Effector memory CD4-positive, alpha-beta T cell (primary cell): ENCODE measurements around the gene ZIC5.

ENCODE experiments used
- DNase-seq, 3 donors: peaks; one replicate each; pipeline ENCODE4 v3.0.0-alpha.2; 2020
- H3K27ac ChIP-seq: 2 replicates; pipeline ENCODE4 v1.7.0; 2013; ENCODE audit warnings: mild to moderate bottlenecking, low read length, moderate library complexity; ENCODE audit not compliant: insufficient read depth, poor library complexity, severe bottlenecking
- H3K27me3 ChIP-seq: replicated peaks from 2 replicates; pipeline ENCODE4 v1.7.0; 2013; ENCODE audit warnings: mild to moderate bottlenecking, low read length; ENCODE audit not compliant: insufficient read depth, control insufficient read depth, poor library complexity, severe bottlenecking
- H3K36me3 ChIP-seq: 2 replicates; pipeline ENCODE4 v1.7.0; 2013; ENCODE audit warnings: mild to moderate bottlenecking, low read length, moderate library complexity; ENCODE audit not compliant: control insufficient read depth, insufficient read depth
- H3K4me1 ChIP-seq: 2 replicates; pipeline ENCODE4 v1.7.0; 2013; ENCODE audit warnings: low read length, mild to moderate bottlenecking; ENCODE audit not compliant: control insufficient read depth, insufficient read depth, poor library complexity, severe bottlenecking
- H3K4me3 ChIP-seq: 2 replicates; pipeline ENCODE4 v1.7.0; 2013; ENCODE audit warnings: low read length, low read depth, mild to moderate bottlenecking; ENCODE audit not compliant: insufficient read depth, poor library complexity, severe bottlenecking
- H3K9me3 ChIP-seq: 2 replicates; pipeline ENCODE4 v1.7.0; 2013; ENCODE audit warnings: mild to moderate bottlenecking, low read length, moderate library complexity; ENCODE audit not compliant: control insufficient read depth

The ZIC5 gene

DNA sequence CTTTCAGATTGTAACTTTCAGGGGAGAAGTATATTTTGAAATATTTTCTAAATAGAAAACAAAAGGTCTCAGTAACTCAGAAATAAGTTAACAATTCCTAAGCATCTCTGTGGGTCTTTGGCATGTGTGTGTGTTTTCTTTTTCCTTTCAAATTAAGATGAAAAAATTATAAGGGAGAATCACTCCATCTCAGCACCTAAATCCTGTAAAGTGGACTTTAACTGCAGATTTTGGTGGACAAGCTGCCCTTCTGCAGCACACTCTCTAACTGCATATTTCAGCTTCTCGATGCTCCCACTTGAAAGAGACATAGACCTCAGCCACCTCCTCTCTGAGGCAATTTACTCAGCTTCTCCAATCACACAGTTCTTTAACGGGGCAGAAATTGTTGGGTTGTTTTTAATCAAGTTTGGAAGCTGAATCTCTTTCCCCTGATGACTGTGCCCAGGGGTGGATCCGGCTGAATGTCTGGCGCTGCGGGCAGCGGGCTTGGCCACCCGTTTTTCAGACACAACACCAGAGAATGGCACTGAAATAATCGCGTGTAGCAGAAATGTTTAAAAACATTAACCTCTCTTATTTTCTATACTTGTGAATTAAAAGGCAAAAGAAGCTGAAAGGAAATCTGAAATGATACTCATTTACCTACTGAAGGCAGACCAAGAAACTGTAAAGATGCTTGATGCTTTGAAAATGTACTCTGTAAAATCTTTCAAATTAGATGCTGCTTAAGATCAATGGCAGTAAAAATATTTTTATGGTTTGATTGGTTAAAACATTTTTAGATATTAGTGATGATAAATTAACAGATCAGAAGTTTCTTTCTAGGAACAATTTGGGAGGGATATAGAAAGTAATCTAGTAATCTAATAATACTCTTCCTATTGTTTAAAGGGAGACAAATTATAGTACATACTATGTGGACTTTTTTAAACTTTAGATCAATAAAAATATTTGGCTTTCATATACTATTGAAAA is 22.4 kb upstream of the ZIC5 start:
- no peak for DNase-seq
- Histone ChIP-seq H3K4me3 (no peak overlapping the region), H3K36me3 (no peaks in the 10 kb centered on the region), H3K27ac (no peak overlapping the region), H3K9me3 (no peaks in the 10 kb centered on the region), H3K27me3 (peaks cover 94% of the 10 kb centered on the region), H3K4me1 (peaks cover 17% of the 10 kb centered on the region)

DNA sequence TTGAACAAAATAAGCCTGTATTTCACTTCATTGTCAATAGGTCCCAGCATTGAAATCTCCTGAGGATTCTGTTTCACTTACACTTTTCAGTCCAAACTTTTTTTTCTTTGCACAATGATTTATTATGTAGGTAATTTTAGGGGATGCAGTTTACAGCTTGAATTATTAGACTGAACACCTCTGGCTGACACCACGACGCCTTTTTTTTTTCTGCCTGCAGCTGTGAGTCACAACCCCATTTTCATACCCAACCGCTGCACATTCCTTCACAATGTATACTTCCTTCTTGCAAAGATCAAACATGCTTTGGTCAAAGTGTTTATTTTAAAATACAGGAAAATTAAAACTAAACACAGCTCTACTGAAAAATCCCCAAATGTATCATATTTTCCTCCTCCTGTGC is 21.4 kb upstream of the ZIC5 start:
- Histone ChIP-seq H3K9me3 (peaks cover 3% of the 10 kb centered on the region), H3K4me3 (no peak overlapping the region), H3K4me1 (peaks cover 19% of the 10 kb centered on the region), H3K27me3 (peaks cover 100% of the 10 kb centered on the region), H3K36me3 (no peaks in the 10 kb centered on the region), H3K27ac (no peak overlapping the region)
- DNase-seq: no peak

DNA sequence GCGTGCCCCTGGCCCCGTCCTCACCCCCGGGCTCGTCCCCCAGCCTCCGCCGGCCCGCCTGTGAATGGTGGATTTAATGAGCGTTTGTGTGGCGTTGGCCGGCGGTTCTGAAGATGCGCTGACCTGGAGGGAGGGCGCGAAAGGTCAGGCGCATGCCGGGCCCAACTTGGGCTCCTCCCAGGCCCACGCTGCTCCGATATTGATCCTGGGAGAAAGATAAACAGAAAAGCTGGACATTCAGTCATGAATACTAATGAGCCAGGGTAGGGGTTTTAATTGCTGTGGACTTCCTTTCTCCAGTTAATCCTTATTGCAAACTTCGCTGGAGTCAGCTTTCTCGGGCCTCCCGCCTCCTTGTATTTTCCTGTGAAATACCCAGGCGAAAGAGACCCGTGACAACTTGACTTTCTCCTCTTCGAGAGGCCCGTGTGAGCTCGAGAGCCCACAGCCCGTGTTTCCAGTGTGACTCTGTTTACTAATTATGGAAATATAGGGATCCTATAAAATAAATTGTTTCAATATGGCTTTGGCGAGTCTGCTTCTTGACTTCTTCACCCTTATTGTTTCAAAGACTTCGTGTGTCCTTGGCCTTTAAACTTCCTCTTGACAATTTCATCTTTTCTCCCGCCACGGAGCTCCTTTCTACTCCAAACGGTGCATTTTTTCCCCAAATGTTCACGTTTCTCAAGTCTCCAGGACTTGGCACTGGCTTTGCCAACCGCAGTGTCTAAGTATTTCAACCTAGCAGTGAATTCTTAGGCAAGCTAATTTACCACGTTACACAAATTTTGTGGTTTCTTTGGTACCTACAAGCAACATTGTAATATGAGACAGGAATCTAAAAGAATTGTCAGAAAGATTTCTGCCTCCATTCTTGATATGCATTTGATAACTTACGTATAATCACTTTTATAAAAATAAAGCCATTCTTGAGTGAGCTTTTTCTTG is 20.5 kb upstream of the ZIC5 start:
- Histone ChIP-seq H3K27ac (no peak overlapping the region), H3K4me3 (no peak overlapping the region), H3K9me3 (peaks cover 3% of the 10 kb centered on the region), H3K4me1 (peaks cover 19% of the 10 kb centered on the region), H3K36me3 (no peaks in the 10 kb centered on the region), H3K27me3 (peaks cover 100% of the 10 kb centered on the region)
- no peak for DNase-seq

DNA sequence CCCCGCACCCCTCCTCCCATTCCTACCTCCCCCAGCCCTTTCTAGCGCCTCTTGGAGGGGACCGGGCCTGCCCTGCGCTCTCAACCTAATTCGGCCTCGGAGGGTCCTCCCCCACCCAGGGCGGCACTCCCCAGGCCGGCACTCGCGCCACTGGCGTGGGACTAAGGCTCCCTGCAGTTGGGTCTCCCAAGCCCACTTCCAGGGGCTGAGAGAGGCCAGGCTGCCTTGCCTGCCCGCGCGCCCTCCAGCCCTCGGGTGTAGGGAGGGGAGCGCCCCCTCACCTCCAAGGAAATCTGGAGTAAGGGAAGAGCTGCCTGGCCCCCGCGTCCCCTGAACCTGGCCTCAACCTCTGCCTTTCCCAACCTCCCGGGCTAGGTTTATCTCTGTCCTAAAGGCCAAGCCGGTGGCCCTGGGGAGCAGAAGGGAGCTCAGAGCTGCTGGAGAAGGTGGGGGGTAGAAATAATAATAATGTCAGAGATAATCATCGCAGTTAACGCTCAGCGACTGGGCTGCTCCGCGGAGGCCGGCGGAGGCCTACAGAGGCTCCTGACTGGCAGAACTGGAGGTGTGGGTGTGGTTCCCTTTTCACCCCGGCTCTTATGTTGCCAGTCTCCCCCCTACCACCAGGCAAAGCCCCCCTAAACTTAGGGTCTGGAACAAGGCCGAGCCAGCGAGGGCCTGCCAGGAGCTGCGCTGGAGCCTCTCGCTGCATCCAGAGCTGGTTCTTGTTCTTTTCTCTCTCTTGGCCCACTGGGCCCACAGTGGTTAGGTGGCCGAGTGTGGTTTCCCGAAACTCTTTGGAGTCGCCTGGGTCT is 19.7 kb upstream of the ZIC5 start:
- DNase-seq: no peak
- Histone ChIP-seq H3K36me3 (no peaks in the 10 kb centered on the region), H3K9me3 (peaks cover 3% of the 10 kb centered on the region), H3K27ac (no peak overlapping the region), H3K27me3 (peaks cover 100% of the 10 kb centered on the region), H3K4me3 (no peak overlapping the region), H3K4me1 (peaks cover 19% of the 10 kb centered on the region)

DNA sequence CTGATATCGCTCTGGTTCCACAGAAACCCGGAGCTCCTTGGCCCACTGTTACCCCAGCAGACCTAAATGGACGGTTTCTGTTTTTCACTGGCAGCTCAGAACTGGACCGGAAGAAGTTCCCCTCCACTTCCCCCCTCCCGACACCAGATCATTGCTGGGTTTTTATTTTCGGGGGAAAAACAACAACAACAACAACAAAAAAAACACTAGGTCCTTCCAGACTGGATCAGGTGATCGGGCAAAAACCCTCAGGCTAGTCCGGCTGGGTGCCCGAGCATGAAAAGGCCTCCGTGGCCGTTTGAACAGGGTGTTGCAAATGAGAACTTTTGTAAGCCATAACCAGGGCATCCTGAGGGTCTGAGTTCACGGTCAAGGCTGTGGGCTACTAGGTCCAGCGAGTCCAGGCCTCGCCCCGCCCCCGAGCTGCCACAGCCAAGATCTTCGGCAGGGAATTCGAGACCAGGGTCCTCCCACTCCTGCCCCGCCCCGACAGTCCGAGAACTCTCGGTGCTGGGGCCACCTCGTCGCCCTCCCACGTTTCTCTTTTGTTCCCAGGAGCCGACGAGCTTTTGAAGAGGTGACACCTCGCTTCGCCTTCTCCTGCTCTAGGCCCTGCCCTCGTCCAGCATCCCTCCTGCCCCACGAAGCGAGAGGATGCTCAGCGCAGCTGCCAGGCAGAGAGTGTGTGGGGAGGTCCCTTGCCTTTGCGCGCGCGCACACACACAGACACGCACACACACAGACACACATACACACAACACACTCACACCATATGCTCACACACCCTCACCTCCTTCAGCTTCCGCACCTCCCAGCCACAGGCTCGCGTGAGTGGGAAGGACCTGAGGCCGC is 18.8 kb upstream of the ZIC5 start:
- H3K4me3 ChIP-seq: no peak overlapping the region
- H3K36me3 ChIP-seq: no peaks in the 10 kb centered on the region
- H3K4me1 ChIP-seq: peaks cover 19% of the 10 kb centered on the region
- peaks cover 99% of the 10 kb centered on the region for H3K27me3 ChIP-seq
- H3K27ac ChIP-seq: no peak overlapping the region
- no peak for DNase-seq
- peaks cover 3% of the 10 kb centered on the region for H3K9me3 ChIP-seq

DNA sequence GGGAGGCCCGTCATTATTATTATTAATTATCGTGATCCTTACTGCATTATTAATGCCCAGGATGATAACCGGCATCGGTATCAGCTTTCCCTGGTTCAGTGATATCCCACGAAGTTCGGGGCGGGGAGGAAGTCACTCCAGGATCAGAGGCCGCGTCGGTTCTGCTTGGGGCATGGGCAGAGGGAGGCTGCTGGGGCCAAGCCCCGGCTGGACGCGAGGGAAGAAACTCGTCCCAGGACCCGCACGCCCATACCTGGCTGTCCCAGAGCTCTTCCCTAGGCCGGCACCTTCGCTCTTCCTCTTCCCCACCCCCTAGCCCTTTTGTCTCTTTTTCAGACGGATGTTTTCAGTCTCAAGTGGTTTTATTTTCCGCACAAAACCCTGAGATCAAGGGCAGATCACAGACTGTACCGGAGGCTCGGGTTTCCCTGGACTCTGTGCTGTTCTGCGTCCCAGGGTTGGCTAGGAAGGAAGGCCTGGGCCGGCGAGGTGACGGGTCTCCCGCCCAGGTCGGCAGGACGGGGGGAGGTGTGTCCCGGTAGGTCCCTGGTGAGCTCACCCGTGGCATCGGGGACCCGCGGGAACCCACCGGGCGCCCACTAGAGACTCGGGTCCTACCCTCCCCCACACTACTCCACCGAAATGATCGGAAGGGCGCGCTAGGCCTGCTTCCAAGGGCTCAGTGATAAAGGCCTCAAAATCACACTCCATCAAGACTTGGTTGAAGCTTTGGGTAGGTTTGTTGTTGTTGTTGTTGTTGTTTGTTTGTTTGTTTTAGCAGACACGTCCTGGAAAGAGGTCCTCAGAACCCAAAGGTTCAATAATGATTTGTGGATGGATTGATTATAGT is 17.9 kb upstream of the ZIC5 start:
- H3K36me3 ChIP-seq: no peaks in the 10 kb centered on the region
- H3K27ac ChIP-seq: no peak overlapping the region
- no peak overlapping the region for H3K4me3 ChIP-seq
- no peak for DNase-seq
- peaks cover 19% of the 10 kb centered on the region for H3K4me1 ChIP-seq
- H3K9me3 ChIP-seq: peaks cover 7% of the 10 kb centered on the region
- H3K27me3 ChIP-seq: peaks cover 98% of the 10 kb centered on the region

DNA sequence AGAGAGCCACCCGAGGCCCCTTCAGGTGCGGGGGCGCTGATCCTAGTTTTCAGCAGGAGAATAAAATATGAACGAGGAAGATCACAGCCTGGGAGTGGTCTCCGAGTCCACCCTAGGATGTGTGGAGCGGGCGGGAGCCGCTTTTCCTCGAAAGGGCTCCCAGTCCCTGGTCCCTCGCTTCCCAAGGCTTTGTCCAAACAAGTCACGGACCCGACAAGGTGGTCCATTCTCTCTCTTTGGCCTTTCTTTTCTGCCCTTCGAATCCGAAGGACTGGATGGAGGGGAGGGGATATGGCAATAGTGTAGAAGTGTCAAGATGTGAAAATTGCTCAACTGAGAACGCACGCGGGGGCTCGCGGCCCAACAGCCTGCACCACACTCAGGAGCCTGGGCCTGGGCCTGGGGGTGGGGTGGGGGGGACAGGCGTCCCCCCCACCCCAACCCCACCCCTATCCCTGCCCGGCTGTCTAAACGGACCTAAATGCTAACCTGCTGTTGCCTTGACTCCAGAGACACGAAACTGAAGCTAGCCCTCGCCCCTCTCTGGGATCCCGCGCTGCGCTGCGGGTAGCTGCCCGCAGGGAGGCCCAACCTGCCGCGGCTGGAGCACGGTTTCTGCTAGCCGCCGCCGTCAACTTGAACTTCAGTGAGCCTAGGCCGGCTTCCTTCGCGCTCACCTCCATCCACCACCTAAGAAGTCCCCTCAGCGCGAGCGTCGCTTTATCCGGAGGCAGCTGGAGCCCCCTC is 17.1 kb upstream of the ZIC5 start:
- Histone ChIP-seq H3K4me3 (no peak overlapping the region), H3K27me3 (peaks cover 98% of the 10 kb centered on the region), H3K4me1 (peaks cover 19% of the 10 kb centered on the region), H3K36me3 (no peaks in the 10 kb centered on the region), H3K27ac (no peak overlapping the region), H3K9me3 (peaks cover 11% of the 10 kb centered on the region)
- DNase-seq: no peak
